WTC11 (cell line): Measurements from ENCODE around the gene STX18. TPM values are rescaled to one million over a fixed set of nuclear protein-coding genes. Genes with fewer than 3 reads are reported as not detected.

Source experiments
- ATAC-seq: fragments of 200-7000 bp; cut with Tn5 transposase; 2 replicates; pipeline ENCODE4 v1.10.0; 2021; ENCODE audit warnings: mild to moderate bottlenecking, moderate library complexity
- CTCF ChIA-PET: fragments of 300-600 bp; sonication (Branson Sonifier 250); formaldehyde crosslinking; loops from one replicate; lab custom pipeline; 2021; ENCODE audit warnings: antibody characterized with exemption; lab: Charles Lee
- POLR2A ChIA-PET: fragments of 350-600 bp; sonication (Branson Sonifier 250); formaldehyde crosslinking; loops from one replicate; lab custom pipeline; 2021; ENCODE audit warnings: antibody characterized with exemption; lab: Charles Lee
- DNase-seq: peaks from one replicate; pipeline ENCODE4 v3.0.0; 2021; ENCODE audit warnings: low spot score
- H3K27ac Mint-ChIP-seq: 2 replicates; pipeline ENCODE4 v1.8.0; 2021; ENCODE audit warnings: mixed read lengths
- H3K27me3 Mint-ChIP-seq: 2 replicates; pipeline ENCODE4 v1.8.0; 2021; ENCODE audit warnings: low read depth, mild to moderate bottlenecking, moderate library complexity, mixed read lengths
- H3K36me3 Mint-ChIP-seq: 2 replicates; pipeline ENCODE4 v1.8.0; 2021; ENCODE audit warnings: mixed read lengths
- H3K4me1 Mint-ChIP-seq: 2 replicates; pipeline ENCODE4 v1.8.0; 2022; ENCODE audit warnings: mixed read lengths
- H3K4me3 Mint-ChIP-seq: 2 replicates; pipeline ENCODE4 v1.8.0; 2021; ENCODE audit warnings: mild to moderate bottlenecking, moderate library complexity, mixed read lengths
- H3K9me3 Mint-ChIP-seq: 2 replicates; pipeline ENCODE4 v1.8.0; 2021; ENCODE audit warnings: mixed read lengths
- CREB1 ChIP-seq: sonication (generic); formaldehyde crosslinking; IDR thresholded peaks from 2 replicates; pipeline ENCODE4 v1.8.0; 2023; ENCODE audit warnings: mild to moderate bottlenecking, missing genetic modification reagents
- CREM ChIP-seq: sonication (generic); formaldehyde crosslinking; IDR thresholded peaks from 2 replicates; pipeline ENCODE4 v1.8.1; 2022; ENCODE audit warnings: mild to moderate bottlenecking, missing genetic modification reagents, moderate library complexity
- ELF4 ChIP-seq: sonication (generic); formaldehyde crosslinking; IDR thresholded peaks from 2 replicates; pipeline ENCODE4 v1.8.1; 2022; ENCODE audit warnings: low read depth, mild to moderate bottlenecking, moderate library complexity, missing genetic modification reagents
- IRF2 ChIP-seq: sonication (generic); formaldehyde crosslinking; IDR thresholded peaks from 2 replicates; pipeline ENCODE4 v1.8.0; 2022; ENCODE audit warnings: low read depth, missing genetic modification reagents, borderline replicate concordance
- JUN ChIP-seq: sonication (generic); formaldehyde crosslinking; IDR thresholded peaks from 2 replicates; pipeline ENCODE4 v1.8.0; 2023; ENCODE audit warnings: mild to moderate bottlenecking, missing genetic modification reagents
- MYBL2 ChIP-seq: sonication (generic); formaldehyde crosslinking; IDR thresholded peaks from 2 replicates; pipeline ENCODE4 v1.8.1; 2023; ENCODE audit warnings: mild to moderate bottlenecking, moderate library complexity, missing genetic modification reagents
- PRDM15 ChIP-seq: sonication (generic); formaldehyde crosslinking; IDR thresholded peaks from 2 replicates; pipeline ENCODE4 v1.8.0; 2022; ENCODE audit warnings: missing genetic modification reagents
- RELA ChIP-seq: sonication (generic); formaldehyde crosslinking; IDR thresholded peaks from 2 replicates; pipeline ENCODE4 v1.8.1; 2022; ENCODE audit warnings: missing genetic modification reagents, mild to moderate bottlenecking, borderline replicate concordance
- SP1 ChIP-seq: sonication (generic); formaldehyde crosslinking; conservative IDR thresholded peaks from 2 replicates; pipeline ENCODE4 v1.8.1; 2022; ENCODE audit warnings: missing genetic modification reagents
- TP53 ChIP-seq: sonication (generic); formaldehyde crosslinking; IDR thresholded peaks from 2 replicates; pipeline ENCODE4 v1.8.1; 2023; ENCODE audit warnings: mild to moderate bottlenecking, missing genetic modification reagents
- USF1 ChIP-seq: sonication (generic); formaldehyde crosslinking; IDR thresholded peaks from 2 replicates; pipeline ENCODE4 v1.8.0; 2022; ENCODE audit warnings: mild to moderate bottlenecking, missing genetic modification reagents
- ZNF138 ChIP-seq: sonication (generic); formaldehyde crosslinking; conservative IDR thresholded peaks from 2 replicates; pipeline ENCODE4 v1.8.1; 2022; ENCODE audit warnings: mild to moderate bottlenecking, moderate library complexity, missing genetic modification reagents
- ZNF219 ChIP-seq: sonication (generic); formaldehyde crosslinking; IDR thresholded peaks from 2 replicates; pipeline ENCODE4 v1.8.0; 2023; ENCODE audit warnings: missing genetic modification reagents, mild to moderate bottlenecking, borderline replicate concordance
- ZNF232 ChIP-seq: sonication (generic); formaldehyde crosslinking; IDR thresholded peaks from 2 replicates; pipeline ENCODE4 v1.8.0; 2022; ENCODE audit warnings: mild to moderate bottlenecking, missing genetic modification reagents
- ZNF317 ChIP-seq: sonication (generic); formaldehyde crosslinking; IDR thresholded peaks from 2 replicates; pipeline ENCODE4 v1.8.1; 2023; ENCODE audit warnings: low read depth, mild to moderate bottlenecking, moderate library complexity, missing genetic modification reagents, borderline replicate concordance
- ZNF416 ChIP-seq: fragments of 250-450 bp; sonication (Bioruptor Pico); IDR thresholded peaks from 2 replicates; pipeline ENCODE4 v1.9.0; 2021; ENCODE audit warnings: mild to moderate bottlenecking, inconsistent platforms
- ZNF532 ChIP-seq: fragments of 250-450 bp; sonication (Bioruptor Pico); IDR thresholded peaks from 2 replicates; pipeline ENCODE4 v1.9.0; 2021; ENCODE audit warnings: mild to moderate bottlenecking, borderline replicate concordance
- total RNA-seq: library from RNA; stranded (reverse); gene quantifications from 3 replicates; pipeline ENCODE4 v1.2.3, GENCODE V29; 2021
- TF ChIP-seq, protein P1 (sequence below): sonication (generic); formaldehyde crosslinking; IDR thresholded peaks from 2 replicates; pipeline ENCODE4 v1.8.0; 2022; ENCODE audit warnings: mild to moderate bottlenecking, missing genetic modification reagents
- TF ChIP-seq, protein P2 (sequence below): fragments of 250-450 bp; sonication (Bioruptor Pico); IDR thresholded peaks from 2 replicates; pipeline ENCODE4 v1.9.0; 2021; ENCODE audit warnings: mild to moderate bottlenecking
- TF ChIP-seq, protein P3 (sequence below): sonication (generic); formaldehyde crosslinking; IDR thresholded peaks from 2 replicates; pipeline ENCODE4 v1.8.0; 2023; ENCODE audit warnings: mild to moderate bottlenecking, missing genetic modification reagents
- TF ChIP-seq, protein P4 (sequence below): sonication (generic); formaldehyde crosslinking; IDR thresholded peaks from 2 replicates; pipeline ENCODE4 v1.8.0; 2022; ENCODE audit warnings: mild to moderate bottlenecking, missing genetic modification reagents

STX18 gene
- total RNA-seq, 1 experiment from 2014 or later = 16.9 TPM

- TF ChIP-seq PRDM15 (CRISPR knock-in tag) (no peak), MYBL2 (CRISPR knock-in tag) (no peak), JUN (CRISPR knock-in tag) (no peak)
- TF ChIP-seq, protein P1, sequence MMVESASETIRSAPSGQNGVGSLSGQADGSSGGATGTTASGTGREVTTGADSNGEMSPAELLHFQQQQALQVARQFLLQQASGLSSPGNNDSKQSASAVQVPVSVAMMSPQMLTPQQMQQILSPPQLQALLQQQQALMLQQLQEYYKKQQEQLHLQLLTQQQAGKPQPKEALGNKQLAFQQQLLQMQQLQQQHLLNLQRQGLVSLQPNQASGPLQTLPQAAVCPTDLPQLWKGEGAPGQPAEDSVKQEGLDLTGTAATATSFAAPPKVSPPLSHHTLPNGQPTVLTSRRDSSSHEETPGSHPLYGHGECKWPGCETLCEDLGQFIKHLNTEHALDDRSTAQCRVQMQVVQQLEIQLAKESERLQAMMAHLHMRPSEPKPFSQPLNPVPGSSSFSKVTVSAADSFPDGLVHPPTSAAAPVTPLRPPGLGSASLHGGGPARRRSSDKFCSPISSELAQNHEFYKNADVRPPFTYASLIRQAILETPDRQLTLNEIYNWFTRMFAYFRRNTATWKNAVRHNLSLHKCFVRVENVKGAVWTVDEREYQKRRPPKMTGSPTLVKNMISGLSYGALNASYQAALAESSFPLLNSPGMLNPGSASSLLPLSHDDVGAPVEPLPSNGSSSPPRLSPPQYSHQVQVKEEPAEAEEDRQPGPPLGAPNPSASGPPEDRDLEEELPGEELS (CRISPR knock-in tag) = no peak
- TF ChIP-seq, protein P2, sequence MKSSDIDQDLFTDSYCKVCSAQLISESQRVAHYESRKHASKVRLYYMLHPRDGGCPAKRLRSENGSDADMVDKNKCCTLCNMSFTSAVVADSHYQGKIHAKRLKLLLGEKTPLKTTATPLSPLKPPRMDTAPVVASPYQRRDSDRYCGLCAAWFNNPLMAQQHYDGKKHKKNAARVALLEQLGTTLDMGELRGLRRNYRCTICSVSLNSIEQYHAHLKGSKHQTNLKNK (CRISPR knock-in tag) = no peak
- TF ChIP-seq, protein P3, sequence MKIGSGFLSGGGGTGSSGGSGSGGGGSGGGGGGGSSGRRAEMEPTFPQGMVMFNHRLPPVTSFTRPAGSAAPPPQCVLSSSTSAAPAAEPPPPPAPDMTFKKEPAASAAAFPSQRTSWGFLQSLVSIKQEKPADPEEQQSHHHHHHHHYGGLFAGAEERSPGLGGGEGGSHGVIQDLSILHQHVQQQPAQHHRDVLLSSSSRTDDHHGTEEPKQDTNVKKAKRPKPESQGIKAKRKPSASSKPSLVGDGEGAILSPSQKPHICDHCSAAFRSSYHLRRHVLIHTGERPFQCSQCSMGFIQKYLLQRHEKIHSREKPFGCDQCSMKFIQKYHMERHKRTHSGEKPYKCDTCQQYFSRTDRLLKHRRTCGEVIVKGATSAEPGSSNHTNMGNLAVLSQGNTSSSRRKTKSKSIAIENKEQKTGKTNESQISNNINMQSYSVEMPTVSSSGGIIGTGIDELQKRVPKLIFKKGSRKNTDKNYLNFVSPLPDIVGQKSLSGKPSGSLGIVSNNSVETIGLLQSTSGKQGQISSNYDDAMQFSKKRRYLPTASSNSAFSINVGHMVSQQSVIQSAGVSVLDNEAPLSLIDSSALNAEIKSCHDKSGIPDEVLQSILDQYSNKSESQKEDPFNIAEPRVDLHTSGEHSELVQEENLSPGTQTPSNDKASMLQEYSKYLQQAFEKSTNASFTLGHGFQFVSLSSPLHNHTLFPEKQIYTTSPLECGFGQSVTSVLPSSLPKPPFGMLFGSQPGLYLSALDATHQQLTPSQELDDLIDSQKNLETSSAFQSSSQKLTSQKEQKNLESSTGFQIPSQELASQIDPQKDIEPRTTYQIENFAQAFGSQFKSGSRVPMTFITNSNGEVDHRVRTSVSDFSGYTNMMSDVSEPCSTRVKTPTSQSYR (CRISPR knock-in tag) = no peak
These were observed 56.0 kb downstream of the STX18 start (continued) for GRCh38 chr4:4485806-4486205.

DNA sequence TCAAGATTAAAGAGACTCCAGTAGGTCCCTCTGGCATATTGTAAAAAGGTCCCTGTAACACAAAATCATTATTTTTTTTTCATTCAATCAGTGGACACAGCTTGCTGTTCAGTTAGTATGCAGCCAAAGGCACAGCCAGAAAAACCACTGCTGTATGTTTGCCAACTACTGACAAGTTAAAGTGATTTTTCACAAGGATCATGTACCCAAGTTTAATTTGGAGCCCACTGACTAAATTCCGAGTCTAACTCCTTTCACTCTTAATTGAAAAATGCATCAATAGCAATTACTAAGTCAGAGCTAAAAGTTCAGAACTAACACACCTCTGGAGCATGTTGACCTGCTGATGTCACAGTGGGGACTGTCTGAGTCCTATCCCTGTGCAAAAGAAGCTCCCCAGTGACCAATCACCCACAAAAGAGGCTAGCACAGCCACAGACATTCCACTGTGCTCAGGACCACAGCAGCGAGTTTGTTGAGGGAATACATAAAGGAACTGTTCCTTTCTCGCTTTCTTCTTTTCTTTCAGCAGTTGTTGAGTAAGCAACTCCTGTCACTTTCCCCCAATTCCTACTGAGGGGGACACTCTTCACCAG, 60.4 kb downstream of the STX18 start:
- POLR2A ChIA-PET = no interaction called here
- DNase-seq (no peak), ATAC-seq (no peak)
- no peak overlapping the region; the same call in 1 of the 2 replicates for H3K27ac Mint-ChIP-seq
- CTCF ChIA-PET = interaction anchor here (0.6 to 2.6 kb wide), 11 partner anchors 19 to 512 kb away, joined by 3 to 12 read pairs (median 3); no protein-coding TSS in a partner anchor
- H3K4me3 Mint-ChIP-seq = no peak overlapping the region
- H3K9me3 Mint-ChIP-seq = no peaks in the 10 kb centered on the region
- H3K36me3 Mint-ChIP-seq = no peaks in the 10 kb centered on the region
- H3K4me1 Mint-ChIP-seq = peaks cover 49% of the 10 kb centered on the region
- H3K27me3 Mint-ChIP-seq = no peaks in the 10 kb centered on the region
- TF ChIP-seq ELF4 (CRISPR knock-in tag) (no peak), ZNF317 (CRISPR knock-in tag) (no peak), ZNF219 (CRISPR knock-in tag) (no peak), CREM (no peak), IRF2 (no peak), USF1 (CRISPR knock-in tag) (no peak), CREB1 (CRISPR knock-in tag) (no peak), ZNF416 (CRISPR knock-in tag) (no peak), SP1 (CRISPR knock-in tag) (no peak), ZNF232 (no peak), ZNF138 (CRISPR knock-in tag) (no peak), RELA (CRISPR knock-in tag) (no peak), TP53 (CRISPR knock-in tag) (no peak), ZNF532 (no peak)
- TF ChIP-seq, protein P4, sequence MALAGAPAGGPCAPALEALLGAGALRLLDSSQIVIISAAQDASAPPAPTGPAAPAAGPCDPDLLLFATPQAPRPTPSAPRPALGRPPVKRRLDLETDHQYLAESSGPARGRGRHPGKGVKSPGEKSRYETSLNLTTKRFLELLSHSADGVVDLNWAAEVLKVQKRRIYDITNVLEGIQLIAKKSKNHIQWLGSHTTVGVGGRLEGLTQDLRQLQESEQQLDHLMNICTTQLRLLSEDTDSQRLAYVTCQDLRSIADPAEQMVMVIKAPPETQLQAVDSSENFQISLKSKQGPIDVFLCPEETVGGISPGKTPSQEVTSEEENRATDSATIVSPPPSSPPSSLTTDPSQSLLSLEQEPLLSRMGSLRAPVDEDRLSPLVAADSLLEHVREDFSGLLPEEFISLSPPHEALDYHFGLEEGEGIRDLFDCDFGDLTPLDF (CRISPR knock-in tag) = no peak
